Activated CD4-positive, alpha-beta memory T cell treated with anti-CD3 and anti-CD28 coated beads, Interleukin-2, amount 10 ng/mL, durations not matched to agents 7 days and 5 days (primary cell): ENCODE measurements around the gene SLC35E3. TPM values are rescaled to one million over a fixed set of nuclear protein-coding genes. Genes with fewer than 3 reads are reported as not detected.
"Not testable (repeated sequence)": the region's sequence is repeated elsewhere in the genome, so short reads cannot be mapped to it uniquely, and the experiment has no call there.

Experiments used
- CTCF ChIA-PET: fragments of 350-600 bp; sonication (Branson Sonifier 250); formaldehyde crosslinking; loops from one replicate; lab custom pipeline; 2021; ENCODE audit warnings: antibody characterized with exemption, inconsistent platforms; lab: Charles Lee
- POLR2A ChIA-PET: fragments of 350-600 bp; sonication (Branson Sonifier 250); formaldehyde crosslinking; loops from one replicate; lab custom pipeline; 2021; ENCODE audit warnings: antibody characterized with exemption; lab: Charles Lee
- DNase-seq: peaks from one replicate; pipeline ENCODE4 v3.0.0-alpha.2; 2020
- H3K27ac Mint-ChIP-seq: one replicate; pipeline ENCODE4 v1.8.0; 2021; ENCODE audit warnings: mild to moderate bottlenecking, mixed read lengths
- H3K27me3 Mint-ChIP-seq: one replicate; pipeline ENCODE4 v1.8.0; 2021; ENCODE audit warnings: mixed read lengths
- H3K36me3 Mint-ChIP-seq: one replicate; pipeline ENCODE4 v1.8.0; 2021; ENCODE audit warnings: low read depth, mixed read lengths
- H3K4me1 Mint-ChIP-seq: one replicate; pipeline ENCODE4 v1.8.0; 2021; ENCODE audit warnings: mixed read lengths
- H3K4me3 Mint-ChIP-seq: one replicate; pipeline ENCODE4 v1.8.0; 2021; ENCODE audit warnings: mild to moderate bottlenecking, mixed read lengths
- H3K9me3 Mint-ChIP-seq: one replicate; pipeline ENCODE4 v1.8.0; 2021; ENCODE audit warnings: mixed read lengths
- total RNA-seq, 2 experiments: library from RNA; stranded (reverse); gene quantifications; one replicate each; pipeline ENCODE4 v1.2.3, GENCODE V29; 2021

SLC35E3 gene
- total RNA-seq, 2 experiments from 2014 or later = 8.2 to 8.8 TPM

- CTCF ChIA-PET, POLR2A ChIA-PET, DNase-seq, H3K27me3 Mint-ChIP-seq, H3K9me3 Mint-ChIP-seq: not testable (repeated sequence)
- peak overlapping the region; percentile 100 for H3K27ac Mint-ChIP-seq
- peaks cover 67% of the 10 kb centered on the region for H3K4me1 Mint-ChIP-seq
- H3K36me3 Mint-ChIP-seq = peaks cover 63% of the 10 kb centered on the region
- H3K4me3 Mint-ChIP-seq = peak overlapping the region; percentile 98
Observed at GRCh38 chr12:68810027-68810389, 64.0 kb downstream of the SLC35E3 start.

- H3K27me3 Mint-ChIP-seq, DNase-seq, H3K9me3 Mint-ChIP-seq, H3K27ac Mint-ChIP-seq: not testable (repeated sequence)
- ChIA-PET CTCF (interaction anchor here (7.7 kb wide), 1 partner anchor 19 kb away, joined by 65 read pairs; no protein-coding TSS in a partner anchor), POLR2A (interaction anchor here (1.0 to 1.7 kb wide), 5 partner anchors 10 to 65 kb away, joined by 3 to 8 read pairs (median 3); no protein-coding TSS in a partner anchor)
- H3K36me3 Mint-ChIP-seq = peaks cover 78% of the 10 kb centered on the region
- peaks cover 63% of the 10 kb centered on the region for H3K4me1 Mint-ChIP-seq
- H3K4me3 Mint-ChIP-seq = peak overlapping the region; percentile 63
Observed at GRCh38 chr12:68811573-68811972, 65.6 kb downstream of the SLC35E3 start.

- Mint-ChIP-seq H3K4me1 (peaks cover 61% of the 10 kb centered on the region), H3K36me3 (peaks cover 86% of the 10 kb centered on the region), H3K27me3 (no peaks in the 10 kb centered on the region), H3K9me3 (no peaks in the 10 kb centered on the region), H3K4me3 (peak overlapping the region; percentile 58), H3K27ac (peak overlapping the region; percentile 19)
- ChIA-PET CTCF (interaction anchor here (0.7 to 7.7 kb wide), 6 partner anchors 9 to 320 kb away, joined by 3 to 65 read pairs (median 3); no protein-coding TSS in a partner anchor), POLR2A (interaction anchor here (0.7 to 2.7 kb wide), 9 partner anchors 9 to 1532 kb away, joined by 3 to 10 read pairs (median 3); partner anchors contain the start of gene SLC35E3)
- no peak for DNase-seq
Observed at GRCh38 chr12:68812553-68813241, 66.7 kb downstream of the SLC35E3 start.

- ChIA-PET POLR2A (interaction anchor here (0.7 to 2.7 kb wide), 9 partner anchors 8 to 518 kb away, joined by 3 to 10 read pairs (median 3); partner anchors contain the start of gene SLC35E3), CTCF (interaction anchor here (0.7 to 7.7 kb wide), 6 partner anchors 9 to 320 kb away, joined by 3 to 65 read pairs (median 3); no protein-coding TSS in a partner anchor)
- H3K4me1 Mint-ChIP-seq = peaks cover 61% of the 10 kb centered on the region
- H3K27ac Mint-ChIP-seq = peak overlapping the region; percentile 19
- no peaks in the 10 kb centered on the region for H3K27me3 Mint-ChIP-seq
- no peaks in the 10 kb centered on the region for H3K9me3 Mint-ChIP-seq
- peaks cover 83% of the 10 kb centered on the region for H3K36me3 Mint-ChIP-seq
- H3K4me3 Mint-ChIP-seq = peak overlapping the region; percentile 15
- no peak for DNase-seq
Observed at GRCh38 chr12:68813242-68813593, 67.2 kb downstream of the SLC35E3 start.

GRCh38 chr12:68814490-68815231 is 68.7 kb downstream of the SLC35E3 start:
- no peak for DNase-seq
- Mint-ChIP-seq H3K9me3 (no peaks in the 10 kb centered on the region), H3K4me3 (no peak overlapping the region), H3K27me3 (no peaks in the 10 kb centered on the region), H3K4me1 (peaks cover 61% of the 10 kb centered on the region), H3K27ac (no peak overlapping the region), H3K36me3 (peaks cover 78% of the 10 kb centered on the region)
- CTCF ChIA-PET = interaction anchor here (0.7 to 7.7 kb wide), 2 partner anchors 13 to 16 kb away, joined by 4 to 65 read pairs; no protein-coding TSS in a partner anchor
- POLR2A ChIA-PET = interaction anchor here (0.6 to 2.7 kb wide), 6 partner anchors 9 to 517 kb away, joined by 3 to 10 read pairs (median 4); partner anchors contain the start of genes RAP1B and SLC35E3

- no peaks in the 10 kb centered on the region for H3K27me3 Mint-ChIP-seq
- peaks cover 65% of the 10 kb centered on the region for H3K4me1 Mint-ChIP-seq
- H3K9me3 Mint-ChIP-seq = no peaks in the 10 kb centered on the region
- POLR2A ChIA-PET = interaction anchor here (1.1 to 1.7 kb wide), 2 partner anchors 9 to 15 kb away, joined by 4 to 5 read pairs; no protein-coding TSS in a partner anchor
- CTCF ChIA-PET = interaction anchor here (3.5 to 7.7 kb wide), 2 partner anchors 7 to 16 kb away, joined by 30 to 65 read pairs; partner anchors contain the start of gene MDM2
- H3K4me3 Mint-ChIP-seq = no peak overlapping the region
- peaks cover 79% of the 10 kb centered on the region for H3K36me3 Mint-ChIP-seq
- no peak for DNase-seq
- H3K27ac Mint-ChIP-seq = peak overlapping the region; percentile 1
Observed at GRCh38 chr12:68815232-68815927, 69.4 kb downstream of the SLC35E3 start.

GRCh38 chr12:68815928-68816800 is 70.2 kb downstream of the SLC35E3 start:
- H3K36me3 Mint-ChIP-seq = peaks cover 80% of the 10 kb centered on the region
- H3K4me3 Mint-ChIP-seq = no peak overlapping the region
- CTCF ChIA-PET = interaction anchor here (3.5 to 7.7 kb wide), 2 partner anchors 8 to 15 kb away, joined by 30 to 65 read pairs; partner anchors contain the start of gene MDM2
- POLR2A ChIA-PET = interaction anchor here (0.8 to 2.6 kb wide), 3 partner anchors 8 to 69 kb away, joined by 4 to 27 read pairs (median 8); partner anchors contain the start of gene MDM2
- peak overlapping the region; percentile 70 for H3K27ac Mint-ChIP-seq
- DNase-seq = no peak
- H3K27me3 Mint-ChIP-seq = no peaks in the 10 kb centered on the region
- H3K9me3 Mint-ChIP-seq = no peaks in the 10 kb centered on the region
- H3K4me1 Mint-ChIP-seq = peaks cover 66% of the 10 kb centered on the region

GRCh38 chr12:68819481-68819880 is 73.5 kb downstream of the SLC35E3 start:
- Mint-ChIP-seq H3K36me3 (peaks cover 73% of the 10 kb centered on the region), H3K4me1 (peaks cover 54% of the 10 kb centered on the region)
- not testable (repeated sequence) for H3K27ac Mint-ChIP-seq, H3K4me3 Mint-ChIP-seq, H3K27me3 Mint-ChIP-seq, DNase-seq, H3K9me3 Mint-ChIP-seq
- ChIA-PET POLR2A (interaction anchor here (1.5 to 4.2 kb wide), 3 partner anchors 11 to 73 kb away, joined by 4 to 33 read pairs (median 7); partner anchors contain the start of genes MDM2 and SLC35E3), CTCF (interaction anchor here (0.9 to 1.3 kb wide), 5 partner anchors 9 to 73 kb away, joined by 3 to 9 read pairs (median 4); partner anchors contain the start of gene MDM2)

- Mint-ChIP-seq H3K27ac (peak overlapping the region; percentile 52), H3K4me3 (no peak overlapping the region), H3K36me3 (peaks cover 69% of the 10 kb centered on the region), H3K9me3 (no peaks in the 10 kb centered on the region), H3K4me1 (peaks cover 48% of the 10 kb centered on the region), H3K27me3 (no peaks in the 10 kb centered on the region)
- ChIA-PET CTCF (interaction anchor here (1.4 to 2.6 kb wide), 4 partner anchors 9 to 13 kb away, joined by 3 to 18 read pairs (median 8); partner anchors contain the start of gene MDM2), POLR2A (interaction anchor here (0.6 to 4.2 kb wide), 7 partner anchors 9 to 589 kb away, joined by 3 to 33 read pairs (median 3); partner anchors contain the start of gene MDM2)
- DNase-seq = no peak
Observed at GRCh38 chr12:68821357-68822188, 75.6 kb downstream of the SLC35E3 start.

- Mint-ChIP-seq H3K4me3 (no peak overlapping the region), H3K9me3 (no peaks in the 10 kb centered on the region), H3K27me3 (no peaks in the 10 kb centered on the region), H3K27ac (no peak overlapping the region), H3K36me3 (peaks cover 73% of the 10 kb centered on the region), H3K4me1 (peaks cover 47% of the 10 kb centered on the region)
- ChIA-PET CTCF (interaction anchor here (2.6 kb wide), 1 partner anchor 15 kb away, joined by 18 read pairs; the partner anchor contains the start of gene MDM2), POLR2A (interaction anchor here (1.2 kb wide), 1 partner anchor 9 kb away, joined by 4 read pairs; no protein-coding TSS in a partner anchor)
- no peak for DNase-seq
Observed at GRCh38 chr12:68823696-68824095, 77.7 kb downstream of the SLC35E3 start.
